Measurements from ENCODE around the gene B4GALNT1.
"Not testable (repeated sequence)": the region's sequence is repeated elsewhere in the genome, so short reads cannot be mapped to it uniquely, and the experiment has no call there.

The B4GALNT1 gene

GRCh38 chr12:57588951-57589610 is 43.9 kb downstream of the B4GALNT1 start:
- DNase-seq (ENCODE audit: extremely low read depth in 1 of 2, low read depth in 1 of 2) = not testable (repeated sequence)

DNA sequence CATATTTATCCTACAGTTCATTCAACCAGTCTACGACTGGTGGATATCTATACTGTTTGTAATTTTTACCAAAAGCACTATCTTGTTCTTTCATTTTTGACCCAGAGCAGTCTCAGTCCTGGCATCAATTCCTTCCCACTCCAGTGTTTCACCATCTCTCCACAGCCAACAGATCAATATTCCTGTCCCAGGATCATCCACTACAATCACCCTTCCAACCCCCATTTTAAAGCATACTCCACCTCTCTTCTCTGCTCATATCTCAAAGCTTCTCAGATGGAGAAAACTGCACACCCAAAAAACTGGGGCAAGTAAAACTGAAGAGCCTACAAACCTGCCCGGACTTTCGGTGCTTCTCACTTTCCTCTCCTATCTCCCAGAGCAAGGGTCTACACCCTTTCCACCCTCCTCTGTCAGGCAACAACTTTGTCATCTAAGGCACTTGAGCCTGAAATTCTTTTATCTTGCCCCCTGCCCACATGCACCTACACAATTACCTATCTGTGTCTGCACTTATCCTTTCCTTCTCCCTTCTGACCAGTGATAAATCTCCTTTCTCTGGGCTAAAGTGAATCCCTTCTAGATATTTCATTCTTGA is 46.1 kb downstream of the B4GALNT1 start:
- no peak for DNase-seq (ENCODE audit: extremely low read depth in 1 of 2, low read depth in 1 of 2)

GRCh38 chr12:57586128-57586527 is 46.9 kb downstream of the B4GALNT1 start:
- no peak for DNase-seq (ENCODE audit: extremely low read depth in 1 of 2, low read depth in 1 of 2)

DNA sequence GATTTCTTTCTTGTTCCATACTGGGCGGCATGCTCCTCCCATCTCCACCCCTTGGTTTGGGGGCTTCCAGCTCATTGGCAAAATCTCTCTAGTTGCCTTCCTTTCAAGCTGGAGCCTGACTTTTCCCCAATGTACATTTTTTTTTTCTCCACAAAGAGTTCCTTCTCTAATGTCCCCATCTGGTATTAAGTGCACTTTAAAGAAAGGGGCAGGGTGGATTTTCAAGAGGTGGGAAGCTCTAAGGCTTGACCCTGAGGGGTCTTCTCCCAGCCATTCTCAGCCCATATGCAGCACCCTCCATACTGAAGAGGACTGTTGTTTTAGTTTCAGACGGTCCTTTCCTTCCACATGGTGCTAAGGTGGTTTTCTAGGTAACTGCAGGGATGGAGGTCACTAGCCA is 47.8 kb downstream of the B4GALNT1 start:
- DNase-seq (ENCODE audit: extremely low read depth in 1 of 2, low read depth in 1 of 2) = no peak

- DNase-seq (ENCODE audit: extremely low read depth in 1 of 2, low read depth in 1 of 2) = no peak
Measured at GRCh38 chr12:57584690-57585089, 48.3 kb downstream of the B4GALNT1 start.

DNA sequence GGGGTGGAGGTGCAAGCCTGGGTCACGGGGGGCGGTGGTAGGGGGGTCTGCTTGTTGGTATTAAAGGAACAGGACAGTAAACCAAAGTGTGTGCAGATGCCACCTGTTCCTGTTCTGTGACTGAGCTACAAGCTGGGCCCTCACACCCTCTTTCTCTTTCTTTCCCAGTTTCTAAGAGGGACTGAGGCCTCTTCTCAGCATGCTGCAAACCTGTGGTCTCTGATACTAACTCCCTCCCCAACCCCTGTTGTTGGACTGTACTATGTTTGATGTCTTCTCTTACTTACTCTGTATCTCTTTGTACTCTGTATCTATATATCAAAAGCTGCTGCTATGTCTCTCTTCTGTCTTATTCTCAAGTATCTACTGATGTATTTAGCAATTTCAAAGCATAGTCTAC is 49.0 kb downstream of the B4GALNT1 start:
- DNase-seq (ENCODE audit: extremely low read depth in 1 of 2, low read depth in 1 of 2) = no peak

GRCh38 chr12:57583008-57583831 is 49.8 kb downstream of the B4GALNT1 start:
- peak; percentile 25 to 55 for DNase-seq (ENCODE audit: extremely low read depth in 1 of 2, low read depth in 1 of 2)

GRCh38 chr12:57582440-57582839 is 50.6 kb downstream of the B4GALNT1 start:
- no peak for DNase-seq (ENCODE audit: extremely low read depth in 1 of 2, low read depth in 1 of 2)

DNA sequence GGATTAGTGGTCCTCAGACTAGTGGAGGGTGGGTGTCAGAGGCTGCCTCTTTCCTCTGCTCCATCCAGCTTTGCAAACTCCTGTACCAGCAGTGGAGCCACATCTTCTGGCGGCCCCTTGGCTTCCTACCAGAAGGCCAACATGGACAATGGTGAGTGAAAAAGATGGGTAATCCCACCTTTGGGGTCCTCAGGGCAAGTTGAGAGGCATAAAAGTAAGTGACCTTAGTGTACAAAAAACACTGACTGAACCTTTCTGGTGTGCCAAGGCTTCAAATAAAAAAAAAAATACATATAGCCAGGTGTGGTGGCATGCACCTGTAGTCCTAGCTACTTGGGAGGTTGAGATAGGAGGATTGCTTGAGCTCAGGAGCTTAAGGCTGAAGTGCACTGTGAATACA is 51.2 kb downstream of the B4GALNT1 start:
- no peak for DNase-seq (ENCODE audit: extremely low read depth in 1 of 2, low read depth in 1 of 2)

DNA sequence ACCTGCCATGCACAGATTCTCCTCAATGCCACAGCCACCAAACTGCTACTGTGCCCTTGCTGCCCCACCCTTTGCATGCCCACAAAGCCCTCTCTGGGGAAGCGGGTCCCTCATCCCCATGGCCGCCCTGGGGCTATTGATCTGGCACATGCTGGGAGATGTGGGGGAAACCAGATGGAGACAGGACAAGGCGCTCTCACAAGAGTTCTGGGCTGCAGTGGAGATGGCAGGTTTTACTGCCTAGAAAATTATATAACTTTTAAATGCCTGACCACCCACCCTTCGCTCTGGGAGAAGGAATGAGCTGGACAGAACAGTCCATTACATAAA is 52.6 kb downstream of the B4GALNT1 start:
- DNase-seq (ENCODE audit: extremely low read depth in 1 of 2, low read depth in 1 of 2) = no peak

DNA sequence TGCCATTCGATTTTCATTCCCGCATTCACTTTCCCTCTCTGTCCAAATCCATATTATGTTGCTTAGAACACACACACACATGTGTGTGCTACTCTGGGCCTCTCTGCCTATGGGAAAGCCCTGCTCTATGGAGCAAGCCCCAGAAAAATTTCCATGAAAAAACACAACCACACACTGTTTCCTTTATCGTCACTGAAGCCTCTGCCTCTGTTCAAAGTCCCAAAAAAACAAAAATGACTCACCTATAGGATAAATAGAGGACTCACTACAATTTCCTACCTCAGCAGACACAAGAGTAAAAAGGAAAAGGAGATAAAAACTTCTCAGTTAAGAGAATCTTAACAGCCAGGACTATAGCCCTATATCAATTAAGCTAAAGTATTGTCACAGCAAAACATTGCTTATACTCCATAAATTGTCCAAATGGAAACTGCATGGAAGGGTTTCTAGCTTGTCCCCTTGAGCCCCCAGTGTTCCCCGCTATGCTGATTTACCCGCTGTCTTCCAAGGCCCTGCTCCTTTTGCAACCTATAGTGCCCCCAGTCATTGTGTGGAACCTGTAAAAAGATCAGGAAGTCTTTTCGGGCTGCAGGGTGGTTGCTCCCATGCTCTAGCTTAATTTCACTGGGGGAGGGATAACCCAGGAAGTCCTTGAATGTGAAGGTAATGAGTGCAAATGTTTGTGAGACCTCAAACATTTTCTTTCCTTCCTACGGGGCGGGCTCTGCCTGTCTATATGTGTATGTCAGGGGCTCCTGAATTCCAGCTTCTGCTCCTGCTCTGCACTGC is 53.1 kb downstream of the B4GALNT1 start:
- no peak for DNase-seq (ENCODE audit: extremely low read depth in 1 of 2, low read depth in 1 of 2)

DNA sequence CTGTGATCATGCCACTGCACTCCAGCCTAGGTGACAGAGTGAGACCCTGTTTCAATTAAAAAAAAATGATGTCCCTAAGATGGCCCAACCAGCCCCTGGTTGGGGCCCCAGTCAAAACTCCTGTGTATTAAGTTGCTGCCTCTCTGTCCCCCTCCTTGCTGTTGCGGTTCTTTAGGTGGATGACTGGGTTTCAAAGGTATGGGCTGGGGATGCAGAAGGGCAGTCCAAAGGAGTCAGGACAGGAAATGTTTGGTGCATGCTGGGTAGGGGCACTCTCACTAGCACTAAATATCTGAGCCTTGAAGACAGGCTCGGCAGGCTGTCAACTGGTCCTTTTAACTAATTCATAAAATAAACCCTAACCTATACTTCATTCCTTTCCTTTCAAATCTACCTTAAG is 54.0 kb downstream of the B4GALNT1 start:
- DNase-seq (ENCODE audit: extremely low read depth in 1 of 2, low read depth in 1 of 2) = no peak

- no peak for DNase-seq (ENCODE audit: extremely low read depth in 1 of 2, low read depth in 1 of 2)
Measured at GRCh38 chr12:57577981-57578758, 54.8 kb downstream of the B4GALNT1 start.

DNA sequence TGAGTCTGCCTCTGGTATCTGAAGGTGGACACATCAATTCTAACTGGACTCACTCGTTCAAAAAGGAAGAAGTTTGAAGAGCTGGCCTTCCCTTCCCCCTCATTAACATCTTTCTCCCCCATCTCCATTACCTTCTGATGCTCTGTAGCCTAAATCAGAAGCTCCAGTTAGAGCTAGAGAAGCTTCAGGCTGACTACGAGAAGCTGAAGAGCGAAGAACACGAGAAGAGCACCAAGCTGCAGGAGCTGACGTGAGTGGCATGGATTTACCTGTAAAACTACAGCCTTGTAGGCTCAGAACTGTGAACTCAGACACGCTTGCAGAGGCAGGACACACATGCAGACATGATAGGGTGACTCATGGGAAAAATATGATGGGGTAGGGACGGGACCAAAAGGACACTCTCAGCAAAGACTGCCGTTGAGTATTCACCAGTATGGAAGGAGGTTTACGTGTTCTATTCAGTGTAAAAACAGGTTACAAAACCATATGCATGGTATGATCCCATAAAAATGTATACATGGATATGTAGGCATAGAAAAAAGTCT is 56.3 kb downstream of the B4GALNT1 start:
- no peak for DNase-seq (ENCODE audit: extremely low read depth in 1 of 2, low read depth in 1 of 2)
